Loucy (cell line): ENCODE data around the gene ACER2.

ENCODE experiments used
- H2AFZ ChIP-seq: fragments of 200-600 bp; sonication (generic); 2 replicates; pipeline ENCODE4 v1.6.0; 2016; ENCODE audit warnings: antibody characterized with exemption, mild to moderate bottlenecking, low read length, moderate library complexity
- H3F3A ChIP-seq: fragments of 200-600 bp; 2 replicates; pipeline ENCODE4 v1.6.0; 2016; ENCODE audit warnings: antibody characterized with exemption, low read depth, mild to moderate bottlenecking
- H3K27me3 ChIP-seq: fragments of 200-600 bp; sonication (generic); 2 replicates; pipeline ENCODE4 v1.6.1; 2014; ENCODE audit warnings: low read length, mild to moderate bottlenecking; ENCODE audit not compliant: insufficient read depth, poor library complexity, severe bottlenecking
- H3K36me3 ChIP-seq: fragments of 200-600 bp; sonication (generic); 2 replicates; pipeline ENCODE4 v1.6.1; 2016; ENCODE audit warnings: low read length; ENCODE audit not compliant: insufficient read depth
- H3K4me1 ChIP-seq: fragments of 200-600 bp; sonication (generic); 2 replicates; pipeline ENCODE4 v1.5.1; 2014; ENCODE audit warnings: low read length, mild to moderate bottlenecking; ENCODE audit not compliant: insufficient read depth, poor library complexity, severe bottlenecking
- H3K4me2 ChIP-seq: fragments of 200-600 bp; sonication (generic); 2 replicates; pipeline ENCODE4 v1.6.0; 2014; ENCODE audit warnings: antibody characterized with exemption, low read length, low read depth, mild to moderate bottlenecking; ENCODE audit not compliant: poor library complexity, severe bottlenecking
- H3K4me3 ChIP-seq: fragments of 200-600 bp; sonication (generic); 2 replicates; pipeline ENCODE4 v1.5.1; 2014; ENCODE audit warnings: low read length, mild to moderate bottlenecking, mixed read lengths; ENCODE audit not compliant: poor library complexity, severe bottlenecking
- H3K79me2 ChIP-seq: fragments of 200-600 bp; sonication (generic); 2 replicates; pipeline ENCODE4 v1.6.1; 2014; ENCODE audit warnings: low read length; ENCODE audit not compliant: insufficient read depth
- H3K9ac ChIP-seq: fragments of 200-600 bp; sonication (generic); 2 replicates; pipeline ENCODE4 v1.6.0; 2014; ENCODE audit warnings: mild to moderate bottlenecking, low read depth, low read length, moderate library complexity; ENCODE audit not compliant: poor library complexity, severe bottlenecking
- H3K9me2 ChIP-seq: fragments of 200-600 bp; sonication (generic); replicated peaks from 2 replicates; pipeline ENCODE4 v1.6.1; 2016; ENCODE audit warnings: low read depth, low read length, mixed read lengths
- H3K9me3 ChIP-seq: fragments of 200-600 bp; sonication (generic); 2 replicates; pipeline ENCODE4 v1.6.1; 2014; ENCODE audit warnings: mild to moderate bottlenecking, antibody characterized with exemption, low read length, low read depth; ENCODE audit not compliant: insufficient read depth
- H4K20me1 ChIP-seq: fragments of 200-600 bp; sonication (generic); 2 replicates; pipeline ENCODE4 v1.6.0; 2014; ENCODE audit warnings: antibody characterized with exemption, low read length, mild to moderate bottlenecking; ENCODE audit not compliant: insufficient read depth, poor library complexity, severe bottlenecking
- EZH2phosphoT487 ChIP-seq: fragments of 200-600 bp; IDR thresholded peaks from 2 replicates; pipeline ENCODE4 v1.6.1; 2018; ENCODE audit warnings: antibody characterized with exemption, mild to moderate bottlenecking, moderate library complexity, borderline replicate concordance
- TF ChIP-seq, protein P1 (sequence below): fragments of 200-600 bp; sonication (generic); conservative IDR thresholded peaks from 2 replicates; pipeline ENCODE4 v1.5.1; 2014; ENCODE audit warnings: mild to moderate bottlenecking, antibody characterized with exemption, low read length

Gene ACER2

DNA sequence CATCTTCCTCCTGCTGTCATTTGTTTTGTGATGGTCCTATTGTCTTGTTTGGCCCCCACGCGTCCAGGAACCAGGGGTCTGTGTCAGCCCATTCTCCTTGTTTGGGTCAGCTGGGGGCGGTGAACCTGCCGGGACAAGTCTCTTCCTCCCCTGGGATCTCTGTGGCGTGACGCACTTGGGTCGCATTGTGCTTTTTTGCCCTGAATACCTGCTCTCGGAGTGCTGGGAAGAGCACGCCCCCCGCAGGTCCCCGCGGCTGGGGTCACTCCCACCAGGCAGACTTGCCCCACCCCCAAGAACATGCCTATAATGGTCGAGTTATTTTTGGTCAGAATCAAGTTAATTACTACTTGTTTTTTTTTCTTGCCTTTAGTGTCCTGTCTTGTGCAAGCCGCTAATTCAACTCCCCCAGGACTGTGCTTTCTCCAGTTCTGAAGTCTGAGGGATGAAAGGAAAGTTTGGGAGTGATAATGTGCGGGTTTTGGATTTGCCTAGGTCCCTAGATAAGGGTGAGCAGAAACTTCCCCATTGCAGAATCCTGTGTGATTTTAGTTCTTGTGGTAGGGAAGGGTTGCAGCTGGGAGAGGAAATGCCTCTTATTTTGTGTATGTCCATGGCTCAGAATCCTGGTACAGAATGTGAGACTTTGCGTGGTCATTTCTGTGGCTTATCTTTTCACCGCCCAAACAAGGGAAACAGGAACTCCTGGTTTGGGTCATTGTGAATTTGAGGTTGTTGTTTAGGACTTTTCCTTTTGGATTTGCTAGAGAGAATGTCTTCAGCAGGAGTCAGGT is 789 bp downstream of the ACER2 start:
- H3K36me3 ChIP-seq: no peaks in the 10 kb centered on the region
- peaks cover 30% of the 10 kb centered on the region for H3K4me1 ChIP-seq
- H3K9me2 ChIP-seq: no peaks in the 10 kb centered on the region
- H3K9me3 ChIP-seq: no peaks in the 10 kb centered on the region
- peaks cover 5% of the 10 kb centered on the region for H3K27me3 ChIP-seq
- H3K9ac ChIP-seq: peak overlapping the region; percentile 96
- no peaks in the 10 kb centered on the region for H4K20me1 ChIP-seq
- H2AFZ ChIP-seq: peak overlapping the region; percentile 98
- H3K4me2 ChIP-seq: peak overlapping the region; percentile 99
- no peak for TF ChIP-seq EZH2phosphoT487
- TF ChIP-seq, protein P1, sequence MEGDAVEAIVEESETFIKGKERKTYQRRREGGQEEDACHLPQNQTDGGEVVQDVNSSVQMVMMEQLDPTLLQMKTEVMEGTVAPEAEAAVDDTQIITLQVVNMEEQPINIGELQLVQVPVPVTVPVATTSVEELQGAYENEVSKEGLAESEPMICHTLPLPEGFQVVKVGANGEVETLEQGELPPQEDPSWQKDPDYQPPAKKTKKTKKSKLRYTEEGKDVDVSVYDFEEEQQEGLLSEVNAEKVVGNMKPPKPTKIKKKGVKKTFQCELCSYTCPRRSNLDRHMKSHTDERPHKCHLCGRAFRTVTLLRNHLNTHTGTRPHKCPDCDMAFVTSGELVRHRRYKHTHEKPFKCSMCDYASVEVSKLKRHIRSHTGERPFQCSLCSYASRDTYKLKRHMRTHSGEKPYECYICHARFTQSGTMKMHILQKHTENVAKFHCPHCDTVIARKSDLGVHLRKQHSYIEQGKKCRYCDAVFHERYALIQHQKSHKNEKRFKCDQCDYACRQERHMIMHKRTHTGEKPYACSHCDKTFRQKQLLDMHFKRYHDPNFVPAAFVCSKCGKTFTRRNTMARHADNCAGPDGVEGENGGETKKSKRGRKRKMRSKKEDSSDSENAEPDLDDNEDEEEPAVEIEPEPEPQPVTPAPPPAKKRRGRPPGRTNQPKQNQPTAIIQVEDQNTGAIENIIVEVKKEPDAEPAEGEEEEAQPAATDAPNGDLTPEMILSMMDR: peak; percentile 5; the same call in 1 of the 2 replicates
- H3K79me2 ChIP-seq: peaks cover 16% of the 10 kb centered on the region; the same call in 1 of the 2 replicates
- no peaks in the 10 kb centered on the region for H3F3A ChIP-seq
- H3K4me3 ChIP-seq: peak overlapping the region; percentile 99

DNA sequence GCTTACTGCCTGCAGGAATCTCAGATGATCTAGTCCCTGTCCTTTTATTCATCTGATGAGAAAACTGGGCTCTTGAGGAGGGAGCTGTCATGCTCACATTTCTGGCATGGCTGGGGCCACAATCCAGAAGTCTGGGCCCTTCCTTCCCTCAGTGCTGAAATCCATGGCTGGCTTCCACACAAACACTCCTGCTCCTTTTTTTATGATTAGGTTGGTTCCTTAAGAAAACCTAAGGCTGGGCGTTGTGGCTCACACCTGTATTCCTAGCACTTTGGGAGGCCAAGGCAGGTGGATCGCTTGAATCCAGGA is 1.3 kb downstream of the ACER2 start:
- peaks cover 5% of the 10 kb centered on the region for H3K27me3 ChIP-seq
- H3K4me2 ChIP-seq: peak overlapping the region; percentile 99
- H3K36me3 ChIP-seq: no peaks in the 10 kb centered on the region
- no peak overlapping the region for H2AFZ ChIP-seq
- H3K4me1 ChIP-seq: peaks cover 30% of the 10 kb centered on the region
- H3K79me2 ChIP-seq: peaks cover 16% of the 10 kb centered on the region; the same call in 1 of the 2 replicates
- no peaks in the 10 kb centered on the region for H3F3A ChIP-seq
- H3K9ac ChIP-seq: peak overlapping the region; percentile 96
- H3K9me2 ChIP-seq: no peaks in the 10 kb centered on the region
- TF ChIP-seq, protein P1: no peak
- no peak for TF ChIP-seq EZH2phosphoT487
- H3K4me3 ChIP-seq: peak overlapping the region; percentile 99
- H4K20me1 ChIP-seq: no peaks in the 10 kb centered on the region
- H3K9me3 ChIP-seq: no peaks in the 10 kb centered on the region

DNA sequence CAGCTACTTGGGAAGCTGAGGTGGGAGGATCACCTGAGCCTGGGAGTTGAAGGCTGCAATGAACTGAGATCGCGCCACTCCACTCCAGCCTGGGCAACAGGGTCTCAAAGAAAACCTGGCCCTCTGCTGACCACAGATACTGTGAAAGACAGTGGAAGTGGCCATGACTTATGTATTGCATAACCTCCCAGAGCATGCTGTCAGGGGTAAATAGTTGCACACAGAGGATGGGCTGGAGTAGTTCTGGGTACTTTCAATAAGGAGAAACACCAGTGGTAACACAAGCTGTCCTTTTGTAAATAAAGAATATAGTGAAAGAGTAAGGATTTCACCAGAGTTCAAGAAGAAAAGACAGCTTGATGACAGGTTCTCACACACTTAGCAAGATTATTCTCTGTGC is 1.8 kb downstream of the ACER2 start:
- Histone ChIP-seq H2AFZ (no peak overlapping the region), H4K20me1 (no peaks in the 10 kb centered on the region), H3K9me3 (no peaks in the 10 kb centered on the region), H3K4me2 (peak overlapping the region; percentile 99), H3K36me3 (no peaks in the 10 kb centered on the region), H3K4me1 (peaks cover 30% of the 10 kb centered on the region), H3K9ac (no peak overlapping the region), H3F3A (no peaks in the 10 kb centered on the region), H3K4me3 (peak overlapping the region; percentile 99), H3K27me3 (peaks cover 5% of the 10 kb centered on the region), H3K79me2 (peaks cover 16% of the 10 kb centered on the region; the same call in 1 of the 2 replicates), H3K9me2 (no peaks in the 10 kb centered on the region)
- TF ChIP-seq, protein P1: no peak
- no peak for TF ChIP-seq EZH2phosphoT487
